ENCODE results near the gene ZNF782.
"Not testable (repeated sequence)": the region's sequence is repeated elsewhere in the genome, so short reads cannot be mapped to it uniquely, and the experiment has no call there.

The ZNF782 gene

DNA sequence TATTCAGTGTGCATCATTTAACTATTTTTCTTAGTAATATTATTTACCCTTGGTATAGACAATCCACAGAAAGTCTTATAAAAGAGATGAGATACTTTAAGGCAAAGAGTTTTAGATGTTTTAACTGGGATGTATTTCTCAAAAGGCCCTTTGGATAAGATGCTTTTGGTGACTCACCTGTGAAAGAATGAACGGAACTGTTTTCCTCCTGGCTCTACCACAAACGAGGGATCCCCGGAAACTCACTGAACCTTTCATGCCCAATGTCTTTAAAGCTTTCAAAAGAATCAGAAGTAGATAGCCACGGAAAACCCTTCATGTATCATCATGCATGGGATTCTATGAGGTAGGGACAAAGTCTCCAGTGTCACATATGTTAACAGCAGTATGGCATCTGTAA is 1.6 kb downstream of the ZNF782 start:
- DNase-seq = no peak

DNA sequence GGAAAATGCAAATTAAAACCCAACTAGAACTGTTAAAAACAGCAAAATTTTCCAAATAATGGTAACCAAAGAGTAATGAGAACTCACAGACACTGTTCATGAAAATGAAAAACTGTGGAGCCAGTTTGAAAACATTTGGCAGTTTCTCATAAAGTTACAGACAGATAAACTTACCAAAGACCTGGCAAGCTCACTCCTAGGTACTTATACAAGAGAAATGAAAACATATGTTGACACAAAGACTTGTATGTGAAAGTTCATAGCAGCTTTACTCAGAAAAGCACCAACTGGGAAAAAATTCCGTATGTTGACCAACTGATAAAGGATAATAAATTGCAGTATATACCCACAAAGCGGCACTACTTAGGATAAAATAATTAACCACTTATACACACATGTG is 10.3 kb downstream of the ZNF782 start:
- DNase-seq = no peak

DNA sequence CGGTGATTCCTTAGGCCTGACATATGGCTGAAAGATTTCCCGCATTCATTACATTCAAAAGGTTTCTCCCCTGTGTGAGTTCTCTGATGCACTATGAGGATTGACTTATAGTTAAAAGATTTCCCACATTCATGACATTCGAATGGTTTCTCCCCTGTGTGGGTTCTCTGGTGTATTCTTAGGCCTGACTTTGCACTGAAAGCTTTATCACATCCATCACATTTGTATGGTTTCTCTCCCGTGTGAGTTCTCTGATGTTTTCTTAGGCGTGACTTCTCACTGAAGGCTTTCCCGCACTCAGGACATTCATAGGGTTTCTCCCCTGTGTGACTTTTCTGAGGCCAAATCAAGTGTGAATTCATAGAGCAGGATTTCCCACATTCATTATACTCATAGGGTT is 35.8 kb downstream of the ZNF782 start:
- no peak for DNase-seq

DNA sequence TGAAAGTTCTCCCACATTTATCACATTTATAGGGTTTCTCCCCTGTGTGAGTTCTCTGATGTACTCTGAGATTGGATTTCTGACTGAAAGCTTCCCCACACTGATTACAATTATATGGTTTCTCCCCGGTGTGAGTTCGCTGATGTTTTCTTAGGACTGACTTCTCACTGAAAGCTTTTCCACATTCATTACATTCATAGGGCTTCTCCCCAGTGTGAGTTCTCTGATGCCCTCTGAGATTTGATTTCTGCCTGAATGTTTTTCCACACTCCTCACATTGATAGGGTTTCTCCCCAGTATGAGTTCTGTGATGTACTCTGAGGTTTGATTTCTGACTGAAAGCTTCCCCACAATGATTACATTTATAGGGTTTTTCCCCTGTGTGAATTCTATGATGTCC is 36.3 kb downstream of the ZNF782 start:
- no peak for DNase-seq

DNA sequence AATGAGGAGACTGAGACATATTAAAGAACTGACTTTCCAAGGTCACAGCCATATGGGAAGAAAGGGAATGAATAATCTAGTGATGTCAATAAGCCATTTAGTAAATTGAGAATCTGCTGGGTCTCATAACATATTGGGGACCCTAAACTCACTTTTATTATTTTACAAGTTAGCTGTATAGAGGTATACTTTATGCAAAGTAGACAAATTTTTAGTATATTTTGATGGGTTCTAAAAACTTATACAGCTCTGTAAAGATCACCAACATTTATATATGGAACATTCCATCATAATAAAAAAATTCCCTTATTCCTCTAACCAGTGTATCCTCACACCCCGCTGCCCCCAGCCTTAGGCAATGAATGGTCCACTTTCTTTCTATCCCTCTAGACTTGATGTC is 40.7 kb downstream of the ZNF782 start:
- no peak for DNase-seq

DNA sequence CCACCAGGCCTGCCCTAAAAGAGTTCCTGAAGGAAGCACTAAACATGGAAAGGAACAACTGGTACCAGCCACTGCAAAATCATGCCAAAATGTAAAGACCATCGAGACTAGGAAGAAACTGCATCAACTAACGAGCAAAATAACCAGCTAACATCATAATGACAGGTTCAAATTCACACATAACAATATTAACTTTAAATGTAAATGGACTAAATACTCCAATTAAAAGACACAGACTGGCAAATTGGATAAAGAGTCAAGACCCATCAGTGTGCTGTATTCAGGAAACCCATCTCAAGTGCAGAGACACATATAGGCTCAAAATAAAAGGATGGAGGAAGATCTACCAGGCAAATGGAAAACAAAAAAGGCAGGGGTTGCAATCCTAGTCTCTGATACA is 55.4 kb downstream of the ZNF782 start:
- not testable (repeated sequence) for DNase-seq

DNA sequence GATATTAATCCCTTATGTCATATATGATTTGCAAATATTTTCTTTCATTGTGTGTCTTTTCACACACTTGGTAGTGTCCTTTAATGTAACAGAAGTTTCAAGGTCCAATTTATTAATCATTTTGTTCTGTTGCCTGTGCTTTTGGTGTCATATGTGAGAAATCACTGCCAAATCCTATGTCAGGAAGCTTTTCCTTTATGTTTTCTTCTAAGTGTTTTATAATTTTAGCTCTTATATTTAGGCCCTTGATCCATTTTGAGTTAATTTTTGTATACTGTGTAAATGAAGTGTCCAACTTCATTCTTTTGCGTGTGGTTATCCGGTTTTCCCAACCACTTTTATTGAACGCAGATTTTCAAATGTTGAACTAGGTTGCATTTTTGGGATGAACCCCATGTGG is 70.3 kb downstream of the ZNF782 start:
- no peak for DNase-seq

DNA sequence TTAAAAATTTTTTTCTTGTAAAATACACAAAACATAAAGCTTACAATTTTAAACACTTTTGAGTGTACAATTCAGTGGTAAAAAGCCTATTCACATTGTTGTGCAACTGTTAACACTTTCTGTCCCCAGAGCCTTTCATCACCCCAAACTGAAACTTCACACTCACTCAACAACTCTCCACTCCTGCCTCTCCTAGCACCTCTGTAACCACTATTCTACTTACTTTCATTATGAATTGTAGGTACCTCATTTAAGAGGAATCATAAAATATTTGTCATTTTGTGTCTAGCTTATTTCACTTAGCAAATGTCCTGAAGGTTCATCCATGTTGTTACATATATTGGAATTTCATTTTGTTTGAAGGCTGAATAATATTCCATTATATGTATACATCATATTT is 72.1 kb downstream of the ZNF782 start:
- DNase-seq = no peak

DNA sequence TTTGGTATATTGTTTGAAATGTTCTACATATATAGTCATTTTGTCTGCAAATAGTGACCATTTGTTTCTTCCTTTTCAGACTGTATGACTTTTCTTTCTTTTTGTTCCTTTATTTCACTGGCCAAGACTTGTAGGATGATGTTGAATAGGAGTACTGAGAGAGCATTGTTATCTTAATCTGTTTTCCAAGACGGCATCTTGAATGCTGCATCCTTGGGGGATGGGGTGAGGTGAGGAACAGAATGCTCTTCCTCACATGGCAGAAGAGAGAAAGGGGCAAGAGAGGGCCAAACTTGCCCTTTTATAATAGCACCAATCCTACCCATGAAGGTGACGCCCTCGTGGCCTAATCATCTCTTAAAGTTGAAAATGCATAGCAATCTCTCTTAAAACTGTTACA is 72.8 kb downstream of the ZNF782 start:
- DNase-seq = no peak

DNA sequence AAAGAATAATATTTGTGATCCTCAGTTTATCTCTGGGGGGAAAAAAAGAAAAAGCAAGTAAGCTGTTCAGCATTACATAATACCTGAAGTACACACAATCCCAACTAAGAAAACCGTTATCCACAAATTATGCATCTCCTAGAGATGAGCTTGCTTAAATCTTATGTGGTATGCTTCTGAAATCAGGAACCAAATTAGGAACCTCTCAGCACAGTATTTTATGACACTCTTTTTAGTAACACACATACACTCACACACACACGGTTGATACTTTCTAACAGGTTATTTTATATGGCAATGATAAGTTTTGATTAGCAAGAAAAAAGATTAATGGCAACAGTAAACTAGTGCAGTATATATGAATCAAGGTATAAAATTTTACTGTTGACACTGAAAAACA is 75.2 kb downstream of the ZNF782 start:
- DNase-seq = no peak

DNA sequence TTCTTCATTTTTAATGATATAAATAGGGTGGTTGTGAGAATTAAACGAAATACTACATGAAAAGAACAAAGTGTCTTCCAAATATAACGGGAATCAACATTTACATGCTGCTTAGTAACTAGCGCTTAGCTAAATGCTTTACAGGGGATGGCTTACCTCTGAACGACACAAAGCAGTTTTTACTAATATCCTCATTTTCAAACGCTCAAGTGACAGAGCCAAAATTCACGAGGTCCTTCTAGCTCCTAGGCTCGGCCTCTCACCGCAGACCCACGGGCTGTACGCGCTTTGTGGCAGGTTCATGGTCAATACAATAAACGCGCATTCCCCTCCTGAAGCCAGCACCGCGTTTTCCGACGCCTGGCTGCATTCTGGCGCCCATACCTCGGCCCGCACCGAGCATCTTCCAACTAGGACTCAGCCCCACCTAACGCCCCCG is 76.9 kb downstream of the ZNF782 start:
- DNase-seq = no peak

DNA sequence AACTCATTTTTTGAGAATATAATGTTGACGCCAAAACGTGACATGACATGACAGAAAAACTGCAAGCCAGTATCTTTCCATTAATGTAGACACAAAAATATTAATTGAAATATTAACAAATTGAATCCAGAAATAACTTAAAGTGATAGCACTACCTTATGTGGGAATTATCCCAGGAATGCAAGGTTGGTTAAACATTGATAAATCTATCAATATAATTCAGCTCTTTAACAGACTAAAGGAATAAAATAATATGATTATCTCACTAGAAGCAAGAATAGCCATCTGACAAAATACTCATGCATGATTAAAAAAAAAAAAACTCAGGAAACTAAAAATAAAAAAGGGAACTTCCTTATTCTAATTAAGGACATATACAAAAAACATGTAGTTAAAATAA is 83.2 kb downstream of the ZNF782 start:
- DNase-seq = no peak

DNA sequence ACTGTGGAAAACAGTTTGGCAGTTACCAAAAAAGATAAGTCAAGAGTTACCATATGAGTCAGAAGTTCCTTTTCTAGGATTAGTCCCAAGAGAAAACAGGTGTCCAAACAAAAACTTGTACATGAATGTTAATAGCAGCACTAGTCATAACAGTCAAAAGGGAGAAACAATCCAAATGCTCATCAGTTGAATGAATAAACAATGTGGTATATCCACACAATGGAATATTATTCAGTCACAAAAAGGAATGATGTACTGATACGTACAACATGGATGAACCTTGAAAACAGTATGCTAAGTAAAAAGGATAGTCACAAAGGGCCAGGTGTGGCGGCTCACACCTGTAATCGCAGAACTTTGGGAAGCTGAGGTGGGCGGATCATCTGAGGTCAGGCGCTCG is 84.3 kb downstream of the ZNF782 start:
- DNase-seq = no peak
